ENCODE measurements around the gene ALPL. TPM values are rescaled to one million over a fixed set of nuclear protein-coding genes. Genes with fewer than 3 reads are reported as not detected.

Gene ALPL
- total RNA-seq, 1 experiment from 2014 or later = 84.8 TPM

- Histone ChIP-seq H3K4me1 (ENCODE audit: insufficient read depth, low read length) (no peaks in the 10 kb centered on the region; the same call in 1 of the 2 replicates), H4K20me1 (ENCODE audit: control insufficient read depth, insufficient read depth, insufficient read length) (no peaks in the 10 kb centered on the region), H3K9ac (ENCODE audit: extremely low read depth, insufficient read length, low read length) (no peak overlapping the region), H3K14ac (ENCODE audit: insufficient read depth, low read length) (no peak overlapping the region), H3K27me3 (ENCODE audit: insufficient read depth, low read length) (no peaks in the 10 kb centered on the region), H2AK5ac (ENCODE audit: insufficient read length, low read length) (no peak overlapping the region), H4K91ac (ENCODE audit: insufficient read length, low read depth, low read length) (no peak overlapping the region), H3K9me3 (ENCODE audit: control insufficient read depth, low read depth, low read length) (no peaks in the 10 kb centered on the region), H2BK15ac (ENCODE audit: low read depth, low read length) (no peak overlapping the region), H3K56ac (ENCODE audit: insufficient read length, low read depth, low read length) (no peak overlapping the region), H3K23ac (ENCODE audit: insufficient read length, low read depth, low read length) (no peak overlapping the region), H2BK12ac (ENCODE audit: insufficient read length, low read depth, low read length) (no peak overlapping the region), H3K4ac (ENCODE audit: low read depth, low read length) (no peak overlapping the region), H2BK5ac (ENCODE audit: insufficient read length, low read length) (no peak overlapping the region), H4K5ac (ENCODE audit: insufficient read length, low read depth, low read length) (no peak overlapping the region), H3K27ac (ENCODE audit: insufficient read length, low read depth, low read length) (no peak overlapping the region), H3K79me1 (ENCODE audit: insufficient read depth, low read depth, low read length, poor library complexity, severe bottlenecking) (no peaks in the 10 kb centered on the region), H3T11ph (ENCODE audit: low read length) (no peak overlapping the region), H3K18ac (ENCODE audit: insufficient read length, low read depth, low read length) (no peak overlapping the region), H3K4me2 (ENCODE audit: insufficient read depth, insufficient read length, low read length) (no peak overlapping the region), H2AFZ (ENCODE audit: low read length) (no peak overlapping the region), H2BK20ac (ENCODE audit: low read depth, low read length, poor library complexity, severe bottlenecking) (no peak overlapping the region), H4K8ac (replicated peaks; ENCODE audit: insufficient read length, low read depth, low read length) (no peak overlapping the region), H3K23me2 (ENCODE audit: insufficient read length, low read depth, low read length, poor library complexity, severe bottlenecking) (no peaks in the 10 kb centered on the region), H2BK120ac (ENCODE audit: low read depth, low read length, poor library complexity, severe bottlenecking) (no peak overlapping the region), H3K79me2 (ENCODE audit: insufficient read depth, low read length) (no peaks in the 10 kb centered on the region)
- no peak overlapping the region for H3K27ac Mint-ChIP-seq
- peaks cover 35 to 45% of the 10 kb centered on the region in 2 experiments for H3K4me1 Mint-ChIP-seq
- TF ChIP-seq, protein P1, sequence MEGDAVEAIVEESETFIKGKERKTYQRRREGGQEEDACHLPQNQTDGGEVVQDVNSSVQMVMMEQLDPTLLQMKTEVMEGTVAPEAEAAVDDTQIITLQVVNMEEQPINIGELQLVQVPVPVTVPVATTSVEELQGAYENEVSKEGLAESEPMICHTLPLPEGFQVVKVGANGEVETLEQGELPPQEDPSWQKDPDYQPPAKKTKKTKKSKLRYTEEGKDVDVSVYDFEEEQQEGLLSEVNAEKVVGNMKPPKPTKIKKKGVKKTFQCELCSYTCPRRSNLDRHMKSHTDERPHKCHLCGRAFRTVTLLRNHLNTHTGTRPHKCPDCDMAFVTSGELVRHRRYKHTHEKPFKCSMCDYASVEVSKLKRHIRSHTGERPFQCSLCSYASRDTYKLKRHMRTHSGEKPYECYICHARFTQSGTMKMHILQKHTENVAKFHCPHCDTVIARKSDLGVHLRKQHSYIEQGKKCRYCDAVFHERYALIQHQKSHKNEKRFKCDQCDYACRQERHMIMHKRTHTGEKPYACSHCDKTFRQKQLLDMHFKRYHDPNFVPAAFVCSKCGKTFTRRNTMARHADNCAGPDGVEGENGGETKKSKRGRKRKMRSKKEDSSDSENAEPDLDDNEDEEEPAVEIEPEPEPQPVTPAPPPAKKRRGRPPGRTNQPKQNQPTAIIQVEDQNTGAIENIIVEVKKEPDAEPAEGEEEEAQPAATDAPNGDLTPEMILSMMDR (conservative IDR thresholded peaks at IDR 0.05) = no peak
- peaks cover 42% of the 10 kb centered on the region for H3K27me3 Mint-ChIP-seq (ENCODE audit: low read depth)
- no peak overlapping the region for H3K4me3 Mint-ChIP-seq
- no peaks in the 10 kb centered on the region for H3K36me3 Mint-ChIP-seq (ENCODE audit: insufficient read depth in 1 of 3, low read depth in 3 of 3)
- H3K9me3 Mint-ChIP-seq = no peaks in the 10 kb centered on the region
- no CpG with 5 or more reads among the region's 5 CpGs for WGBS (ENCODE audit: extremely low coverage, insufficient read length, low lambda C conversion rate)
- no peak for DNase-seq
Measured at GRCh38 chr1:21587602-21587953, 78.4 kb downstream of the ALPL start.
